ENCODE measurements around the gene ABR. TPM values are rescaled to one million over a fixed set of nuclear protein-coding genes. Genes with fewer than 3 reads are reported as not detected.

Gene ABR
- polyA plus RNA-seq, 2 of the 4 experiments (the other 2 are of a cell fraction), result 70.9 to 73.8 TPM

DNA sequence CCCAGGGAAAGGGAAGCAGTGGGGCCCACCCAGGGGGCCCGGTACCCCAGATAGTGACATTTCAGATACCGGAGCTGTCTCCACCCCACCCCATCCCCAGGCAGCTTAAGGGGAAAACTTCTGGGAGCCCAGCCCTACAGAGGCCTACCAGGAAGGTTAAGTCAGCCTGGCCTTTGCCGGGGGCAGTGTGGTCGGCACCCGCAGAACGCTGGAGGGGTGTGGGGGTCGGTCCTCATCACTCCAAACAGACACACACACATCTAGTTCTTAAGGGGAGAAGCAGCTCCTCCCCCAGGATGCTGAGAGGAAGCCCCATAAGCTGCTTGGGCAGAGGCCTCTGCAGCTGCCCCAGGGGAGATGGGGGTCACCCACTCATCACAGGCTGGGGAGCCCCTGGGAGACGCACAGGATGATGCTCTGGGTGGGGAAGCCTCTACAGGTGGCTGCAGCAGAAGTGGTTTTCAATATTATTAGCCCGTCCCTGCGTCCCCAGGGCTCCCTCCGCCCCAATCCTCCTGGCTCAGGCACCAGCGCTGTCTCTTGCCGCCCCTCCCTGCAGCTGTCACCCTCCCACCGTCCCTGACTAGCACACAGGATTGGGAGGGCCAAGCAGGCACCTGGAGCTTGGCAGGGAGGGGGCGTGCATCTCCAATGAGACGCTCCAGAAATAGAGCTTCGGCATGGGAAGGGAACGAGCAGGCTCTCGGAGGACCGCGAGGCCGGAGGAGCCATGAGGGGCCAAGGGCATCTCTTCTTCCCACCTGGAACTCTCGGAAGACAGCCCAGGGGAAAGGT is 1.4 kb upstream of the ABR start:
- ChIA-PET CTCF (interaction anchor here (0.5 to 15.7 kb wide), 8 partner anchors 11 to 1094 kb away, joined by 3 to 324 read pairs (median 8); partner anchors contain the start of gene TIMM22), POLR2A (no interaction called here)
- peaks cover 6% of the 10 kb centered on the region; the same call in 1 of the 3 replicates for H3K4me1 ChIP-seq
- TF ChIP-seq SMC3 (IDR thresholded peaks at IDR 0.05) (no peak), HOXB5 (CRISPR knock-in tag; IDR thresholded peaks at IDR 0.05) (no peak), HOXA7 (CRISPR knock-in tag; IDR thresholded peaks at IDR 0.05) (no peak), TFCP2L1 (CRISPR knock-in tag; IDR thresholded peaks at IDR 0.05) (no peak), MAZ (IDR thresholded peaks at IDR 0.05; ENCODE audit: borderline replicate concordance, low read depth, low read length) (no peak), POLR2AphosphoS2 (conservative IDR thresholded peaks at IDR 0.05; ENCODE audit: low read length) (no peak), CBX2 (IDR thresholded peaks at IDR 0.05; ENCODE audit: borderline replicate concordance, low read depth) (no peak), HOXB13 (CRISPR knock-in tag; IDR thresholded peaks at IDR 0.05; ENCODE audit: low read depth) (no peak)
- TF ChIP-seq, protein P1, sequence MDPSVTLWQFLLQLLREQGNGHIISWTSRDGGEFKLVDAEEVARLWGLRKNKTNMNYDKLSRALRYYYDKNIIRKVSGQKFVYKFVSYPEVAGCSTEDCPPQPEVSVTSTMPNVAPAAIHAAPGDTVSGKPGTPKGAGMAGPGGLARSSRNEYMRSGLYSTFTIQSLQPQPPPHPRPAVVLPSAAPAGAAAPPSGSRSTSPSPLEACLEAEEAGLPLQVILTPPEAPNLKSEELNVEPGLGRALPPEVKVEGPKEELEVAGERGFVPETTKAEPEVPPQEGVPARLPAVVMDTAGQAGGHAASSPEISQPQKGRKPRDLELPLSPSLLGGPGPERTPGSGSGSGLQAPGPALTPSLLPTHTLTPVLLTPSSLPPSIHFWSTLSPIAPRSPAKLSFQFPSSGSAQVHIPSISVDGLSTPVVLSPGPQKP (IDR thresholded peaks at IDR 0.05; ENCODE audit: low read depth, low read length), result no peak
- TF ChIP-seq, protein P2, sequence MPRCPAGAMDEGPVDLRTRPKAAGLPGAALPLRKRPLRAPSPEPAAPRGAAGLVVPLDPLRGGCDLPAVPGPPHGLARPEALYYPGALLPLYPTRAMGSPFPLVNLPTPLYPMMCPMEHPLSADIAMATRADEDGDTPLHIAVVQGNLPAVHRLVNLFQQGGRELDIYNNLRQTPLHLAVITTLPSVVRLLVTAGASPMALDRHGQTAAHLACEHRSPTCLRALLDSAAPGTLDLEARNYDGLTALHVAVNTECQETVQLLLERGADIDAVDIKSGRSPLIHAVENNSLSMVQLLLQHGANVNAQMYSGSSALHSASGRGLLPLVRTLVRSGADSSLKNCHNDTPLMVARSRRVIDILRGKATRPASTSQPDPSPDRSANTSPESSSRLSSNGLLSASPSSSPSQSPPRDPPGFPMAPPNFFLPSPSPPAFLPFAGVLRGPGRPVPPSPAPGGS (IDR thresholded peaks at IDR 0.05), result no peak
- DNase-seq (ENCODE audit: low read depth in 1 of 2, low spot score in 1 of 2), result no peak
- no peak overlapping the region for H3K4me3 ChIP-seq
- H3K4me2 ChIP-seq, result no peak overlapping the region
- no peaks in the 10 kb centered on the region for H3K9me3 ChIP-seq
- no peak; a peak in 1 of 6 replicates for ATAC-seq
- WGBS (ENCODE audit: missing lambda C conversion rate), result 80% methylated on average over 22 of the region's 23 CpGs
- no peak for FAIRE-seq
- no peak overlapping the region for H3K27ac ChIP-seq

DNA sequence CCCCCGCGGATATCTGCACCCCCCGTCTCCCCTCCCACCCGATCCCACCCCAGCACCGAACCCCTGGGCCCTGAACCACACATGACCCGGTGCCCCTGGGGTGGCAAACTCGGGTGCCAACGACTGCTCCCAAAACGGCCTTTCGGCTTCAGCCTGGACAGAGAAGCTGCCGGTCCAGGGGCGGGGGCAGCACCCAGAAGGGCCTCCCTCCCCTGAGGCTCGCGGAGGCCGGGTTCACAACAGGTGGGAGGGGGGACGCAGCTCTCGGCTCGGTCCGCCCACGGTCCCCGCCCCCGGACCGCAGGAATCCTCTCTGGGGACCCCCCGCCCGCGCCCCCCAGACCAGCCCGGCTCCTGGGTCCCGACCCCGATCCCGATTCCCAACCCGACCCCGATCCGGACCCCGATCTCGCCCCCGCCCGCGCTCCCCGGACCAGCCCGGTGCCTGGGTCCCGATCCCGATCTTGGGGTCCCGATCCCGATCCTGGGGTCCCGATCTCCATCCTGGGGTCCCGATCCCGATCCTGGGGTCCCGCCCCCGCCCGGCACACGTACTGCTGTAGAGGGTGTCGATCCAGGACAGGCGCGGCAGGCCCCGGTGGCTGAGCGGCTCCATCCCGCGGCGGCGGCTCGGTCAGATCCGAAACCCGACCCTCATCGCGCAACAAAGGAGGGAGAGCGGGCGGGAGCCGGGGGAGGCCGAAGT is 516 bp downstream of the ABR start:
- ChIA-PET CTCF (interaction anchor here (0.6 to 4.8 kb wide), 4 partner anchors 8 to 53 kb away, joined by 3 to 37 read pairs (median 4); no protein-coding TSS in a partner anchor), POLR2A (no interaction called here)
- ATAC-seq, result peak; percentile 25 to 59; a peak in 5 of 6 replicates
- H3K4me1 ChIP-seq, result peaks cover 6% of the 10 kb centered on the region; the same call in 1 of the 3 replicates
- peak overlapping the region; percentile 80 to 91 for H3K27ac ChIP-seq
- 37% methylated on average over 9 of the region's 69 CpGs for WGBS (ENCODE audit: missing lambda C conversion rate)
- no peak for TF ChIP-seq RCOR1 (IDR thresholded peaks at IDR 0.05; ENCODE audit: low read depth, low read length)
- TF ChIP-seq RNF2 (IDR thresholded peaks at IDR 0.05; ENCODE audit: borderline replicate concordance, low read depth), result peak; percentile 54; the same call in 1 of the 2 replicates
- H3K9me3 ChIP-seq, result no peaks in the 10 kb centered on the region
- peak overlapping the region; percentile 86 for H3K4me3 ChIP-seq
- peak overlapping the region; percentile 100 for H3K4me2 ChIP-seq
- FAIRE-seq, result no peak
- DNase-seq (ENCODE audit: low read depth in 1 of 2, low spot score in 1 of 2), result peak in 1 of 2 experiments; percentile 54

DNA sequence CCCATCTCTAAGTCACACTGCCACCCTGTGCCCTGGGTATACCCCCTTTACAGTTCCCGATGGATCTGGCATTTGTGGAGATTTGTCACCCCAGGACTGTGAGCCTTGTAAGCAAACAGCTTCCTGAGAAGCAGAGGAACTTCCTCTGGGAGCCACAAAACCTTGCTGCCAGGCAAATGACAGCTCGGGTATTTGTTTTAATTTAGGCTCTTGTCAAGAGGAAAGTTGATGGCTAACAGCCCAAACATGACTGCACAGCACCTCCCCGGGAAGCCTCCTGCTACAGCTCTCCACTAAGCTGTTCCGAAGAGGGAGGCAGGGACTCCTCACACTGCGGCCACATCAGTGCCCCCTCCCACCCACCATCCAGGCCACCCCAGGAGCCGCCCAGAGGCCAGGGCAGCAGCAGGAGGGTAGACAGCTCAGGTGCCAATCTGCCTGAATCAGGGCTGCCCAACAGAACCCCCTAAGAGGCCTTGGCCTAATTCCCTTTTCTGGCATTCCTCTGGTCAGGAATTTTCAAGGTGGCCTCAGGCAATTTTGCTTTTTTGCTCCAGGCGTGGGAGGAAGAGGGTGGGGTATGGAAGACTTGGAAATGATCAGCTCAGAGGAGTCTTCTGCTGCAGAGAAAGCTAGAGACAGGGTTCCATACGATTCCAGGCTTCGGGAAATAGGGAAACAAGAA is 2.6 kb downstream of the ABR start:
- 61% methylated on average over 9 of the region's 9 CpGs for WGBS (ENCODE audit: missing lambda C conversion rate)
- H3K27ac ChIP-seq, result no peak overlapping the region
- H3K4me3 ChIP-seq, result no peak overlapping the region
- FAIRE-seq, result no peak
- H3K4me1 ChIP-seq, result peaks cover 6% of the 10 kb centered on the region; the same call in 1 of the 3 replicates
- TF ChIP-seq, protein P3, sequence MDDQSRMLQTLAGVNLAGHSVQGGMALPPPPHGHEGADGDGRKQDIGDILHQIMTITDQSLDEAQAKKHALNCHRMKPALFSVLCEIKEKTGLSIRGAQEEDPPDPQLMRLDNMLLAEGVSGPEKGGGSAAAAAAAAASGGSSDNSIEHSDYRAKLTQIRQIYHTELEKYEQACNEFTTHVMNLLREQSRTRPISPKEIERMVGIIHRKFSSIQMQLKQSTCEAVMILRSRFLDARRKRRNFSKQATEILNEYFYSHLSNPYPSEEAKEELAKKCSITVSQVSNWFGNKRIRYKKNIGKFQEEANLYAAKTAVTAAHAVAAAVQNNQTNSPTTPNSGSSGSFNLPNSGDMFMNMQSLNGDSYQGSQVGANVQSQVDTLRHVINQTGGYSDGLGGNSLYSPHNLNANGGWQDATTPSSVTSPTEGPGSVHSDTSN (IDR thresholded peaks at IDR 0.05), result no peak
- no peak for TF ChIP-seq ZNF302 (CRISPR knock-in tag; IDR thresholded peaks at IDR 0.05)
- POLR2A ChIA-PET, result no interaction called here
- no peak overlapping the region for H3K4me2 ChIP-seq
- ATAC-seq, result no peak
- no peak for DNase-seq (ENCODE audit: low read depth in 1 of 2, low spot score in 1 of 2)
- no peaks in the 10 kb centered on the region for H3K9me3 ChIP-seq
- CTCF ChIA-PET, result interaction anchor here (0.6 to 4.8 kb wide), 10 partner anchors 10 to 566 kb away, joined by 3 to 37 read pairs (median 4); no protein-coding TSS in a partner anchor
